ENCODE results near the gene COL4A6.

COL4A6 gene

GRCh38 chrX:108246304-108246954 lies 191.8 kb downstream of the COL4A6 start:
- no peaks in the 10 kb centered on the region for H3K4me1 ChIP-seq (ENCODE audit: insufficient read depth, low read length, poor library complexity, severe bottlenecking)
- H3K9ac ChIP-seq (ENCODE audit: low read depth, low read length, poor library complexity, severe bottlenecking) = no peak overlapping the region
- H3K9me2 ChIP-seq (replicated peaks; ENCODE audit: low read depth, low read length) = no peaks in the 10 kb centered on the region
- TF ChIP-seq CTCF (conservative IDR thresholded peaks at IDR 0.05; ENCODE audit: low read length) (no peak), EZH2phosphoT487 (IDR thresholded peaks at IDR 0.05; ENCODE audit: borderline replicate concordance) (no peak)
- H4K20me1 ChIP-seq (ENCODE audit: insufficient read depth, low read length, poor library complexity, severe bottlenecking) = no peaks in the 10 kb centered on the region
- no peaks in the 10 kb centered on the region for H3K79me2 ChIP-seq (ENCODE audit: insufficient read depth, low read length)
- H3K4me2 ChIP-seq (ENCODE audit: low read depth, low read length, poor library complexity, severe bottlenecking) = no peak overlapping the region
- no peaks in the 10 kb centered on the region for H3K9me3 ChIP-seq (ENCODE audit: insufficient read depth, low read depth, low read length)
- no peaks in the 10 kb centered on the region for H3K27me3 ChIP-seq (ENCODE audit: insufficient read depth, low read length, poor library complexity, severe bottlenecking)
- no peaks in the 10 kb centered on the region for H3K36me3 ChIP-seq (ENCODE audit: insufficient read depth, low read length)
- H2AFZ ChIP-seq (ENCODE audit: low read length) = no peak overlapping the region
- no peaks in the 10 kb centered on the region for H3F3A ChIP-seq (ENCODE audit: low read depth)
- no peak overlapping the region for H3K4me3 ChIP-seq (ENCODE audit: low read length, poor library complexity, severe bottlenecking)

GRCh38 chrX:108245462-108245861 lies 192.8 kb downstream of the COL4A6 start:
- Histone ChIP-seq H3K9me2 (replicated peaks; ENCODE audit: low read depth, low read length) (no peaks in the 10 kb centered on the region), H2AFZ (ENCODE audit: low read length) (no peak overlapping the region), H3K9me3 (ENCODE audit: insufficient read depth, low read depth, low read length) (no peaks in the 10 kb centered on the region), H3K4me2 (ENCODE audit: low read depth, low read length, poor library complexity, severe bottlenecking) (no peak overlapping the region), H3K9ac (ENCODE audit: low read depth, low read length, poor library complexity, severe bottlenecking) (no peak overlapping the region), H3K27me3 (ENCODE audit: insufficient read depth, low read length, poor library complexity, severe bottlenecking) (no peaks in the 10 kb centered on the region), H3K36me3 (ENCODE audit: insufficient read depth, low read length) (no peaks in the 10 kb centered on the region), H3K4me3 (ENCODE audit: low read length, poor library complexity, severe bottlenecking) (no peak overlapping the region), H3F3A (ENCODE audit: low read depth) (no peaks in the 10 kb centered on the region), H4K20me1 (ENCODE audit: insufficient read depth, low read length, poor library complexity, severe bottlenecking) (no peaks in the 10 kb centered on the region), H3K4me1 (ENCODE audit: insufficient read depth, low read length, poor library complexity, severe bottlenecking) (no peaks in the 10 kb centered on the region), H3K79me2 (ENCODE audit: insufficient read depth, low read length) (no peaks in the 10 kb centered on the region)
- TF ChIP-seq EZH2phosphoT487 (IDR thresholded peaks at IDR 0.05; ENCODE audit: borderline replicate concordance) (no peak), CTCF (conservative IDR thresholded peaks at IDR 0.05; ENCODE audit: low read length) (peak; percentile 42)

GRCh38 chrX:108235986-108236385 lies 202.2 kb downstream of the COL4A6 start:
- Histone ChIP-seq H3K27me3 (ENCODE audit: insufficient read depth, low read length, poor library complexity, severe bottlenecking) (no peaks in the 10 kb centered on the region), H3K4me3 (ENCODE audit: low read length, poor library complexity, severe bottlenecking) (no peak overlapping the region), H3K4me1 (ENCODE audit: insufficient read depth, low read length, poor library complexity, severe bottlenecking) (no peaks in the 10 kb centered on the region), H3K36me3 (ENCODE audit: insufficient read depth, low read length) (no peaks in the 10 kb centered on the region), H3K79me2 (ENCODE audit: insufficient read depth, low read length) (no peaks in the 10 kb centered on the region), H4K20me1 (ENCODE audit: insufficient read depth, low read length, poor library complexity, severe bottlenecking) (no peaks in the 10 kb centered on the region), H3K9me3 (ENCODE audit: insufficient read depth, low read depth, low read length) (no peaks in the 10 kb centered on the region), H3K4me2 (ENCODE audit: low read depth, low read length, poor library complexity, severe bottlenecking) (no peak overlapping the region), H2AFZ (ENCODE audit: low read length) (no peak overlapping the region), H3K9ac (ENCODE audit: low read depth, low read length, poor library complexity, severe bottlenecking) (no peak overlapping the region), H3F3A (ENCODE audit: low read depth) (no peaks in the 10 kb centered on the region), H3K9me2 (replicated peaks; ENCODE audit: low read depth, low read length) (no peaks in the 10 kb centered on the region)
- TF ChIP-seq EZH2phosphoT487 (IDR thresholded peaks at IDR 0.05; ENCODE audit: borderline replicate concordance) = no peak
- no peak for TF ChIP-seq CTCF (conservative IDR thresholded peaks at IDR 0.05; ENCODE audit: low read length)

All from Loucy (cell line).